WTC11 (cell line): ENCODE measurements around the gene ZNF710. TPM values are rescaled to one million over a fixed set of nuclear protein-coding genes. Genes with fewer than 3 reads are reported as not detected.

Experiments
- ATAC-seq: fragments of 200-7000 bp; cut with Tn5 transposase; 2 replicates; pipeline ENCODE4 v1.10.0; 2021; ENCODE audit warnings: mild to moderate bottlenecking, moderate library complexity
- CTCF ChIA-PET: fragments of 300-600 bp; sonication (Branson Sonifier 250); formaldehyde crosslinking; loops from one replicate; lab custom pipeline; 2021; ENCODE audit warnings: antibody characterized with exemption; lab: Charles Lee
- POLR2A ChIA-PET: fragments of 350-600 bp; sonication (Branson Sonifier 250); formaldehyde crosslinking; loops from one replicate; lab custom pipeline; 2021; ENCODE audit warnings: antibody characterized with exemption; lab: Charles Lee
- DNase-seq: peaks from one replicate; pipeline ENCODE4 v3.0.0; 2021; ENCODE audit warnings: low spot score
- H3K27ac Mint-ChIP-seq: 2 replicates; pipeline ENCODE4 v1.8.0; 2021; ENCODE audit warnings: mixed read lengths
- H3K27me3 Mint-ChIP-seq: 2 replicates; pipeline ENCODE4 v1.8.0; 2021; ENCODE audit warnings: low read depth, mild to moderate bottlenecking, moderate library complexity, mixed read lengths
- H3K36me3 Mint-ChIP-seq: 2 replicates; pipeline ENCODE4 v1.8.0; 2021; ENCODE audit warnings: mixed read lengths
- H3K4me1 Mint-ChIP-seq: 2 replicates; pipeline ENCODE4 v1.8.0; 2022; ENCODE audit warnings: mixed read lengths
- H3K4me3 Mint-ChIP-seq: 2 replicates; pipeline ENCODE4 v1.8.0; 2021; ENCODE audit warnings: mild to moderate bottlenecking, moderate library complexity, mixed read lengths
- H3K9me3 Mint-ChIP-seq: 2 replicates; pipeline ENCODE4 v1.8.0; 2021; ENCODE audit warnings: mixed read lengths
- FOXJ3 ChIP-seq: sonication (generic); formaldehyde crosslinking; IDR thresholded peaks from 2 replicates; pipeline ENCODE4 v1.9.0; 2021; ENCODE audit warnings: missing genetic modification reagents, mild to moderate bottlenecking, borderline replicate concordance
- FOXP1 ChIP-seq: sonication (generic); formaldehyde crosslinking; IDR thresholded peaks from 2 replicates; pipeline ENCODE4 v1.8.0; 2022; ENCODE audit warnings: missing genetic modification reagents, mild to moderate bottlenecking, moderate library complexity, borderline replicate concordance
- MAX ChIP-seq: sonication (generic); formaldehyde crosslinking; IDR thresholded peaks from 2 replicates; pipeline ENCODE4 v1.8.0; 2022; ENCODE audit warnings: mild to moderate bottlenecking, missing genetic modification reagents
- NR2C2 ChIP-seq: sonication (generic); formaldehyde crosslinking; IDR thresholded peaks from 2 replicates; pipeline ENCODE4 v1.8.0; 2022; ENCODE audit warnings: mild to moderate bottlenecking, missing genetic modification reagents
- PRDM15 ChIP-seq: sonication (generic); formaldehyde crosslinking; IDR thresholded peaks from 2 replicates; pipeline ENCODE4 v1.8.0; 2022; ENCODE audit warnings: missing genetic modification reagents
- SMAD3 ChIP-seq: sonication (generic); formaldehyde crosslinking; IDR thresholded peaks from 2 replicates; pipeline ENCODE4 v1.8.0; 2022; ENCODE audit warnings: missing genetic modification reagents, mild to moderate bottlenecking, borderline replicate concordance
- USF2 ChIP-seq: sonication (generic); formaldehyde crosslinking; IDR thresholded peaks from 2 replicates; pipeline ENCODE4 v1.8.1; 2023; ENCODE audit warnings: mild to moderate bottlenecking, missing genetic modification reagents, moderate library complexity
- ZNF532 ChIP-seq: fragments of 250-450 bp; sonication (Bioruptor Pico); IDR thresholded peaks from 2 replicates; pipeline ENCODE4 v1.9.0; 2021; ENCODE audit warnings: mild to moderate bottlenecking, borderline replicate concordance
- ZNF671 ChIP-seq: fragments of 250-450 bp; sonication (Bioruptor Pico); IDR thresholded peaks from 2 replicates; pipeline ENCODE4 v1.8.0; 2021; ENCODE audit warnings: mild to moderate bottlenecking
- total RNA-seq: library from RNA; stranded (reverse); gene quantifications from 3 replicates; pipeline ENCODE4 v1.2.3, GENCODE V29; 2021
- TF ChIP-seq, protein P1 (sequence below): sonication (generic); formaldehyde crosslinking; conservative IDR thresholded peaks from 2 replicates; pipeline ENCODE4 v1.8.1; 2023; ENCODE audit warnings: mild to moderate bottlenecking, low read depth, missing genetic modification reagents, moderate library complexity
- TF ChIP-seq, protein P2 (sequence below): fragments of 200-600 bp; IDR thresholded peaks from 2 replicates; pipeline ENCODE4 v1.8.0; 2022; ENCODE audit warnings: antibody characterized with exemption

The ZNF710 gene
- total RNA-seq, 1 experiment from 2014 or later: 25.9 TPM

GRCh38 chr15:90085565-90085964 is 84.4 kb downstream of the ZNF710 start:
- Mint-ChIP-seq H3K4me1 (peaks cover 5% of the 10 kb centered on the region; the same call in 1 of the 2 replicates), H3K27ac (no peak overlapping the region)
- TF ChIP-seq, protein P1, sequence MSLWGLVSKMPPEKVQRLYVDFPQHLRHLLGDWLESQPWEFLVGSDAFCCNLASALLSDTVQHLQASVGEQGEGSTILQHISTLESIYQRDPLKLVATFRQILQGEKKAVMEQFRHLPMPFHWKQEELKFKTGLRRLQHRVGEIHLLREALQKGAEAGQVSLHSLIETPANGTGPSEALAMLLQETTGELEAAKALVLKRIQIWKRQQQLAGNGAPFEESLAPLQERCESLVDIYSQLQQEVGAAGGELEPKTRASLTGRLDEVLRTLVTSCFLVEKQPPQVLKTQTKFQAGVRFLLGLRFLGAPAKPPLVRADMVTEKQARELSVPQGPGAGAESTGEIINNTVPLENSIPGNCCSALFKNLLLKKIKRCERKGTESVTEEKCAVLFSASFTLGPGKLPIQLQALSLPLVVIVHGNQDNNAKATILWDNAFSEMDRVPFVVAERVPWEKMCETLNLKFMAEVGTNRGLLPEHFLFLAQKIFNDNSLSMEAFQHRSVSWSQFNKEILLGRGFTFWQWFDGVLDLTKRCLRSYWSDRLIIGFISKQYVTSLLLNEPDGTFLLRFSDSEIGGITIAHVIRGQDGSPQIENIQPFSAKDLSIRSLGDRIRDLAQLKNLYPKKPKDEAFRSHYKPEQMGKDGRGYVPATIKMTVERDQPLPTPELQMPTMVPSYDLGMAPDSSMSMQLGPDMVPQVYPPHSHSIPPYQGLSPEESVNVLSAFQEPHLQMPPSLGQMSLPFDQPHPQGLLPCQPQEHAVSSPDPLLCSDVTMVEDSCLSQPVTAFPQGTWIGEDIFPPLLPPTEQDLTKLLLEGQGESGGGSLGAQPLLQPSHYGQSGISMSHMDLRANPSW (CRISPR knock-in tag): no peak
- TF ChIP-seq, all 79 proteins: peak for 0
- POLR2A ChIA-PET: interaction anchor here (1.5 kb wide), 1 partner anchor 17 kb away, joined by 3 read pairs; the partner anchor contains the start of gene IDH2
- DNase-seq: no peak
- CTCF ChIA-PET: interaction anchor here (1.0 to 4.8 kb wide), 3 partner anchors 36 to 187 kb away, joined by 3 to 36 read pairs (median 15); no protein-coding TSS in a partner anchor
- Mint-ChIP-seq H3K27me3 (no peaks in the 10 kb centered on the region), H3K4me3 (no peak overlapping the region), H3K9me3 (no peaks in the 10 kb centered on the region), H3K36me3 (peaks cover 20% of the 10 kb centered on the region)
- ATAC-seq: no peak

DNA sequence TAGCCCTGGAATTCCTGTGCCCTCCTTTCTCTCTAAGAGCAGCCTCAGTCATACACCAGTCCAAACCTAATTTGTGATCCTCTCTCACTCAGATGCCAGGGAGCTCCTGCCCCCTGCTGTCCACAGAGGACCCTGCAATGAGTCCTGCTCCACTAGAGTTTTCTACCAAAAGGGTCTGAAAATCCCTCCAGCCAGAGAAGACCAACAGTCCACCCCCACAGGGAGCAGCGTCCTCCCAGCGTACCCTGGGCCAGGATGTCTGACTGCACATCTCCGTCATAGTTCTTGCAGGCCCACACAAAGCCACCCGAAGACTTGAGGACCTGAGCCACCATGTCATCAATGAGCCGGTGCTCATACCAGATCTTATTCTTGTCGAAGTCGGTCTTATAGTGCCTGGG is 85.7 kb downstream of the ZNF710 start:
- ChIA-PET POLR2A (interaction anchor here (0.7 to 1.8 kb wide), 2 partner anchors 15 to 67 kb away, joined by 4 to 11 read pairs; partner anchors contain the start of gene IDH2), CTCF (interaction anchor here (0.7 to 4.8 kb wide), 31 partner anchors 7 to 413 kb away, joined by 3 to 38 read pairs (median 5); partner anchors contain the start of genes ARPIN, CIB1, GDPGP1 and IDH2)
- DNase-seq (peak; percentile 68), ATAC-seq (peak; percentile 65)
- Mint-ChIP-seq H3K27ac (peak overlapping the region; percentile 75; the same call in 1 of the 2 replicates), H3K27me3 (no peaks in the 10 kb centered on the region), H3K4me3 (no peak overlapping the region), H3K4me1 (peaks cover 5% of the 10 kb centered on the region; the same call in 1 of the 2 replicates), H3K9me3 (no peaks in the 10 kb centered on the region), H3K36me3 (peaks cover 28% of the 10 kb centered on the region)
- no peak for TF ChIP-seq SMAD3 (CRISPR knock-in tag)
- TF ChIP-seq, protein P2, sequence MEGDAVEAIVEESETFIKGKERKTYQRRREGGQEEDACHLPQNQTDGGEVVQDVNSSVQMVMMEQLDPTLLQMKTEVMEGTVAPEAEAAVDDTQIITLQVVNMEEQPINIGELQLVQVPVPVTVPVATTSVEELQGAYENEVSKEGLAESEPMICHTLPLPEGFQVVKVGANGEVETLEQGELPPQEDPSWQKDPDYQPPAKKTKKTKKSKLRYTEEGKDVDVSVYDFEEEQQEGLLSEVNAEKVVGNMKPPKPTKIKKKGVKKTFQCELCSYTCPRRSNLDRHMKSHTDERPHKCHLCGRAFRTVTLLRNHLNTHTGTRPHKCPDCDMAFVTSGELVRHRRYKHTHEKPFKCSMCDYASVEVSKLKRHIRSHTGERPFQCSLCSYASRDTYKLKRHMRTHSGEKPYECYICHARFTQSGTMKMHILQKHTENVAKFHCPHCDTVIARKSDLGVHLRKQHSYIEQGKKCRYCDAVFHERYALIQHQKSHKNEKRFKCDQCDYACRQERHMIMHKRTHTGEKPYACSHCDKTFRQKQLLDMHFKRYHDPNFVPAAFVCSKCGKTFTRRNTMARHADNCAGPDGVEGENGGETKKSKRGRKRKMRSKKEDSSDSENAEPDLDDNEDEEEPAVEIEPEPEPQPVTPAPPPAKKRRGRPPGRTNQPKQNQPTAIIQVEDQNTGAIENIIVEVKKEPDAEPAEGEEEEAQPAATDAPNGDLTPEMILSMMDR: peak; percentile 59

DNA sequence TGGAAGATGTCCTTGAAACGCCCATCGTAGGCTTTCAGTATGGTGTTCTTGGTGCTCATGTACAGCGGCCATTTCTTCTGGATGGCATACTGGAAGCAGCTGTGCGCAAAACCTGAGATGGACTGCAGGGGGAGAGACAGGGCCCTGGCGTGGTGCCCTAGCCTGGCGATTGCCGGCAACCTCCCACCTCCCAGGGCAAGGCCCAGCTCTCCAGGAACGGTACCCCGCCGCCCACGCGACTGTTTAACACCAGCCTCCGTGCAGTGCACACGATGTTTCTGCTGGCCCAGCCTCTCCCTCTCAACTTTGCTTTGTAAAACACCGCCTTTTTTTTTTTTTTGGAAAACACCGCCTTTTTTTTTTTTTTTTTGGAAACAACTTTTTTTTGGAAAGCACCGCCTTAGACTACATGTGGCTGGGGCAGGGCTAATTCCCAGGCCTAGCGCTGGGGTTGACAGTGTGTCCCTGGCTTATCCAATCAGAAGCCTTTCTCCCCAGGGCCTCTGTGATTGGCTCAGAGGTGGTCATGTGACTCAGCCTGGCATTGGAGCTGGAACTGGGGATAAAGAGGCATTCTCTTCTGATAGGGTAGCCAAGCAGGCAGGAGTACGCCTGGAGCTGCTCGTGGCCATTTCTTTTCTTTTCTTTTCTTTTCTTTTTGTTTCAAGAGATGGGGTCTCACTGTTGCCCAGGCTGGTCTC is 86.5 kb downstream of the ZNF710 start:
- Mint-ChIP-seq H3K36me3 (peaks cover 32% of the 10 kb centered on the region), H3K27ac (no peak overlapping the region), H3K27me3 (no peaks in the 10 kb centered on the region), H3K4me3 (no peak overlapping the region), H3K4me1 (0 out of 2 replicates have a peak, but pooled peaks cover 1% of the 10 kb centered on the region), H3K9me3 (peaks cover 4% of the 10 kb centered on the region)
- ATAC-seq: peak; percentile 74
- DNase-seq: no peak
- ChIA-PET POLR2A (interaction anchor here (0.7 to 1.8 kb wide), 2 partner anchors 15 to 67 kb away, joined by 4 to 11 read pairs; partner anchors contain the start of gene IDH2), CTCF (interaction anchor here (0.6 to 4.8 kb wide), 32 partner anchors 8 to 414 kb away, joined by 3 to 38 read pairs (median 5); partner anchors contain the start of genes ARPIN, CIB1, GDPGP1 and IDH2)
- TF ChIP-seq FOXP1 (CRISPR knock-in tag) (no peak), MAX (CRISPR knock-in tag) (no peak), NR2C2 (CRISPR knock-in tag) (no peak), ZNF532 (CRISPR knock-in tag) (no peak), FOXJ3 (no peak), ZNF671 (CRISPR knock-in tag) (no peak), USF2 (peak; percentile 85), PRDM15 (CRISPR knock-in tag) (peak; percentile 84)
